Measurements from ENCODE around the gene TKFC. TPM values are rescaled to one million over a fixed set of nuclear protein-coding genes. Genes with fewer than 3 reads are reported as not detected.

TKFC gene
- total RNA-seq, 2 experiments from 2014 or later, result 31.5 to 34.3 TPM

- H3K27ac Mint-ChIP-seq, result no peak overlapping the region
- H3K9me3 Mint-ChIP-seq, result no peaks in the 10 kb centered on the region
- DNase-seq, result no peak
- peaks cover 19% of the 10 kb centered on the region for H3K4me1 Mint-ChIP-seq
- no peaks in the 10 kb centered on the region for H3K27me3 Mint-ChIP-seq
- POLR2A ChIA-PET, result no interaction called here
- ATAC-seq (ENCODE audit: low read depth), result no peak
- no peak overlapping the region for H3K4me3 Mint-ChIP-seq
- H3K36me3 Mint-ChIP-seq, result peaks cover 11% of the 10 kb centered on the region
These were observed 30.5 kb upstream of the TKFC start for GRCh38 chr11:61302550-61302949.

GRCh38 chr11:61303725-61304124 is 29.3 kb upstream of the TKFC start:
- Mint-ChIP-seq H3K36me3 (peaks cover 11% of the 10 kb centered on the region), H3K4me1 (peaks cover 7% of the 10 kb centered on the region), H3K9me3 (no peaks in the 10 kb centered on the region), H3K27me3 (no peaks in the 10 kb centered on the region), H3K27ac (no peak overlapping the region), H3K4me3 (no peak overlapping the region)
- no peak for DNase-seq
- POLR2A ChIA-PET, result interaction anchor here (0.7 to 1.6 kb wide), 2 partner anchors 9 to 33 kb away, joined by 3 to 4 read pairs; no protein-coding TSS in a partner anchor
- ATAC-seq (ENCODE audit: low read depth), result no peak

- Mint-ChIP-seq H3K9me3 (no peaks in the 10 kb centered on the region), H3K27ac (no peak overlapping the region), H3K4me1 (no peaks in the 10 kb centered on the region), H3K4me3 (no peak overlapping the region), H3K27me3 (no peaks in the 10 kb centered on the region), H3K36me3 (peaks cover 14% of the 10 kb centered on the region)
- ATAC-seq (ENCODE audit: low read depth) (no peak), DNase-seq (no peak)
- POLR2A ChIA-PET, result interaction anchor here (0.6 to 1.6 kb wide), 2 partner anchors 29 to 31 kb away, joined by 3 to 4 read pairs; no protein-coding TSS in a partner anchor
These were observed 27.6 kb upstream of the TKFC start for GRCh38 chr11:61305417-61305816.

GRCh38 chr11:61306221-61306620 is 26.8 kb upstream of the TKFC start:
- no peaks in the 10 kb centered on the region for H3K9me3 Mint-ChIP-seq
- ATAC-seq (ENCODE audit: low read depth), result no peak
- no peaks in the 10 kb centered on the region for H3K27me3 Mint-ChIP-seq
- no peak for DNase-seq
- peaks cover 16% of the 10 kb centered on the region for H3K36me3 Mint-ChIP-seq
- POLR2A ChIA-PET, result no interaction called here
- no peaks in the 10 kb centered on the region for H3K4me1 Mint-ChIP-seq
- H3K4me3 Mint-ChIP-seq, result no peak overlapping the region
- H3K27ac Mint-ChIP-seq, result no peak overlapping the region

GRCh38 chr11:61307354-61307753 is 25.7 kb upstream of the TKFC start:
- no peak overlapping the region for H3K4me3 Mint-ChIP-seq
- ATAC-seq (ENCODE audit: low read depth), result no peak
- POLR2A ChIA-PET, result interaction anchor here (1.2 kb wide), 1 partner anchor 12 kb away, joined by 3 read pairs; the partner anchor contains the start of gene VWCE

GRCh38 chr11:61309141-61309540 is 23.9 kb upstream of the TKFC start:
- no peaks in the 10 kb centered on the region for H3K9me3 Mint-ChIP-seq
- DNase-seq, result no peak
- H3K27ac Mint-ChIP-seq, result no peak overlapping the region
- H3K36me3 Mint-ChIP-seq, result peaks cover 19% of the 10 kb centered on the region
- POLR2A ChIA-PET, result no interaction called here
- ATAC-seq (ENCODE audit: low read depth), result no peak
- no peak overlapping the region for H3K4me3 Mint-ChIP-seq
- no peaks in the 10 kb centered on the region for H3K27me3 Mint-ChIP-seq
- H3K4me1 Mint-ChIP-seq, result no peaks in the 10 kb centered on the region

More at GRCh38 chr11:61307354-61307753, 25.7 kb upstream of the TKFC start:
- Mint-ChIP-seq H3K9me3 (no peaks in the 10 kb centered on the region), H3K36me3 (peaks cover 15% of the 10 kb centered on the region), H3K27me3 (no peaks in the 10 kb centered on the region), H3K4me1 (no peaks in the 10 kb centered on the region), H3K27ac (no peak overlapping the region)
- DNase-seq, result no peak

- Mint-ChIP-seq H3K4me3 (no peak overlapping the region), H3K27me3 (no peaks in the 10 kb centered on the region), H3K27ac (no peak overlapping the region), H3K9me3 (no peaks in the 10 kb centered on the region), H3K36me3 (peaks cover 18% of the 10 kb centered on the region), H3K4me1 (no peaks in the 10 kb centered on the region)
- DNase-seq, result no peak
- no peak for ATAC-seq (ENCODE audit: low read depth)
- POLR2A ChIA-PET, result no interaction called here
These were observed 23.3 kb upstream of the TKFC start for GRCh38 chr11:61309739-61310138.

- POLR2A ChIA-PET, result interaction anchor here (0.7 kb wide), 1 partner anchor 17 kb away, joined by 3 read pairs; no protein-coding TSS in a partner anchor
These were observed 22.3 kb upstream of the TKFC start for GRCh38 chr11:61310749-61311148.

GRCh38 chr11:61315260-61315659 is 17.8 kb upstream of the TKFC start:
- no peaks in the 10 kb centered on the region for H3K9me3 Mint-ChIP-seq
- no peak for DNase-seq
- H3K4me3 Mint-ChIP-seq, result no peak overlapping the region
- no peaks in the 10 kb centered on the region for H3K27me3 Mint-ChIP-seq
- no peak for ATAC-seq (ENCODE audit: low read depth)
- peaks cover 26% of the 10 kb centered on the region for H3K36me3 Mint-ChIP-seq
- H3K27ac Mint-ChIP-seq, result no peak overlapping the region
- POLR2A ChIA-PET, result interaction anchor here (1.1 kb wide), 1 partner anchor 25 kb away, joined by 4 read pairs; no protein-coding TSS in a partner anchor
- no peaks in the 10 kb centered on the region for H3K4me1 Mint-ChIP-seq

More at GRCh38 chr11:61310749-61311148, 22.3 kb upstream of the TKFC start:
- Mint-ChIP-seq H3K4me3 (no peak overlapping the region), H3K27ac (no peak overlapping the region), H3K36me3 (peaks cover 19% of the 10 kb centered on the region), H3K4me1 (no peaks in the 10 kb centered on the region), H3K27me3 (no peaks in the 10 kb centered on the region), H3K9me3 (no peaks in the 10 kb centered on the region)
- DNase-seq (no peak), ATAC-seq (ENCODE audit: low read depth) (no peak)

- DNase-seq (no peak), ATAC-seq (ENCODE audit: low read depth) (no peak)
- POLR2A ChIA-PET, result no interaction called here
- Mint-ChIP-seq H3K4me1 (peaks cover 16% of the 10 kb centered on the region), H3K4me3 (no peak overlapping the region), H3K9me3 (no peaks in the 10 kb centered on the region), H3K36me3 (peaks cover 43% of the 10 kb centered on the region), H3K27me3 (no peaks in the 10 kb centered on the region), H3K27ac (no peak overlapping the region)
These were observed 7.2 kb upstream of the TKFC start for GRCh38 chr11:61325649-61326414.

- ATAC-seq (ENCODE audit: low read depth) (no peak), DNase-seq (no peak)
- H3K4me3 Mint-ChIP-seq, result no peak overlapping the region
- H3K9me3 Mint-ChIP-seq, result no peaks in the 10 kb centered on the region
- no peaks in the 10 kb centered on the region for H3K27me3 Mint-ChIP-seq
- H3K36me3 Mint-ChIP-seq, result peaks cover 33% of the 10 kb centered on the region
- POLR2A ChIA-PET, result no interaction called here
- peak overlapping the region; percentile 35 for H3K27ac Mint-ChIP-seq
- H3K4me1 Mint-ChIP-seq, result peaks cover 33% of the 10 kb centered on the region
These were observed 5.4 kb upstream of the TKFC start for GRCh38 chr11:61327669-61328071.

- DNase-seq, result no peak
- POLR2A ChIA-PET, result no interaction called here
- H3K27ac Mint-ChIP-seq, result no peak overlapping the region
- H3K4me3 Mint-ChIP-seq, result no peak overlapping the region
- no peaks in the 10 kb centered on the region for H3K27me3 Mint-ChIP-seq
- no peak for ATAC-seq (ENCODE audit: low read depth)
- H3K4me1 Mint-ChIP-seq, result peaks cover 34% of the 10 kb centered on the region
- H3K36me3 Mint-ChIP-seq, result peaks cover 27% of the 10 kb centered on the region
- no peaks in the 10 kb centered on the region for H3K9me3 Mint-ChIP-seq
These were observed 4.7 kb upstream of the TKFC start for GRCh38 chr11:61328351-61328750.

- DNase-seq (no peak), ATAC-seq (ENCODE audit: low read depth) (no peak)
- Mint-ChIP-seq H3K4me1 (peaks cover 45% of the 10 kb centered on the region), H3K9me3 (no peaks in the 10 kb centered on the region), H3K36me3 (peaks cover 21% of the 10 kb centered on the region), H3K27me3 (no peaks in the 10 kb centered on the region), H3K27ac (no peak overlapping the region), H3K4me3 (no peak overlapping the region)
- POLR2A ChIA-PET, result no interaction called here
These were observed 3.2 kb upstream of the TKFC start for GRCh38 chr11:61329871-61330270.

- peak overlapping the region; percentile 88 for H3K27ac Mint-ChIP-seq
- POLR2A ChIA-PET, result interaction anchor here (0.8 to 1.3 kb wide), 3 partner anchors 9 to 61 kb away, joined by 3 to 9 read pairs (median 3); partner anchors contain the start of genes CYB561A3, TMEM138 and TMEM216
- ATAC-seq (ENCODE audit: low read depth) (no peak), DNase-seq (no peak)
- H3K9me3 Mint-ChIP-seq, result no peaks in the 10 kb centered on the region
- H3K36me3 Mint-ChIP-seq, result peaks cover 13% of the 10 kb centered on the region
- peak overlapping the region; percentile 98 for H3K4me3 Mint-ChIP-seq
- peaks cover 56% of the 10 kb centered on the region for H3K4me1 Mint-ChIP-seq
- H3K27me3 Mint-ChIP-seq, result no peaks in the 10 kb centered on the region
These were observed 1.4 kb upstream of the TKFC start for GRCh38 chr11:61331651-61332050.

All from activated naive CD8-positive, alpha-beta T cell treated with anti-CD3 and anti-CD28 coated beads, Interleukin-2, amount 10 ng/mL, durations not matched to agents 7 days and 5 days (primary cell).